Stimulated activated CD8-positive, alpha-beta memory T cell treated with anti-CD3 and anti-CD28 coated beads, Interleukin-12 subunit alpha, Interleukin-12 subunit beta, amount 100 ng/mL, for 24 hours (primary cell): ENCODE results near the gene KCNQ1OT1.

Experiments used
- DNase-seq: peaks from one replicate; pipeline ENCODE4 v3.0.0-alpha.2; 2020; ENCODE audit errors: extremely low read depth

The KCNQ1OT1 gene

DNA sequence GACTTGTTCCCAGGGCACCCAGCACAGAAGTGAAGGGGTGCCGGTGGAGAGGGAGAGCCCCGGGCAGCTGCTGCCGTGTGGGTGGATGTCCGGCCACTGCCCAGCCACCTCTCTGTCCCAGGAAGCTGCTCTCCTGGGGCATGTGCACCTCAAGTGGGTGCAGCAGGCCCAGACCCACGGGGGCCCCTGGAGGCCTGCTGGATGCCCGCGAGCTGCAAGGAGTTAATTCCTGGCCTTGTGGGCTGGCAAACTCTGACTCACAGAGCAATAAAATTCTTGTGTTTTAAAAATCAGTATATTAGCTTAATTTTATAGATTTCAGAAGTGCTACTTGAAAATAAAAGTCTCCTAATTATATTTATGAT lies 37.4 kb upstream of the KCNQ1OT1 start:
- DNase-seq, result no peak

DNA sequence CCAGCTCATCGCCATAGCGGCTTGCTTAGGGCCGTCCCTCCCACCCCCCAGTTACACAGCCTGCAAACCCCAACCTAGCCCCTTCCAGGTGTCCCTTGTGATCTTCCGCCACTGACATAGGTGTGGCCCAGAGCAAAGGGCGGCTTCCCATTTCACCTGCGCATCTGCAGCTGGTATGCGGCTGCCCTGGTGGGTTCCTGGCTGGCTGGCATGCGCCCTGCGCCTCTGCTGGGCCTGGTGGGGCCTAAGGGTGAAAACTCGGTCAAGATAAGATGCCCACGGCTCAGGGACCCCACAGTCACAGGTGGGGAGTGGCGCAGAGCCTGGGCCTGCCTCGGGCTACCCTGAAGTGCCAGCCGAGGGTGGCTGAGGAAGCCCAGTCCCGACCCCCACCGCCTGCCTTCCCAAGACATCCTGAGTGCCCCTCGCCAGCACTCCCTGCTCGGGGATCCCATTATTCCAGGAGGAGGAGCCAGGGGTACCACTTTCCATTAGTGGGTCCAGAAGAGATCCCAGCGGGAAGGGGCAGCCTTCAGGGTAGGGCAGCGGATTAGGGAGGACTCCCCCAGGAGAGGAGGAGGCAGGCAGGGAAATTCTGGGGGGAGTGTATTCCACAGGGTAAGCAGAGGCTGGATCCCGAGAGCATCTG lies 36.9 kb upstream of the KCNQ1OT1 start:
- no peak for DNase-seq

DNA sequence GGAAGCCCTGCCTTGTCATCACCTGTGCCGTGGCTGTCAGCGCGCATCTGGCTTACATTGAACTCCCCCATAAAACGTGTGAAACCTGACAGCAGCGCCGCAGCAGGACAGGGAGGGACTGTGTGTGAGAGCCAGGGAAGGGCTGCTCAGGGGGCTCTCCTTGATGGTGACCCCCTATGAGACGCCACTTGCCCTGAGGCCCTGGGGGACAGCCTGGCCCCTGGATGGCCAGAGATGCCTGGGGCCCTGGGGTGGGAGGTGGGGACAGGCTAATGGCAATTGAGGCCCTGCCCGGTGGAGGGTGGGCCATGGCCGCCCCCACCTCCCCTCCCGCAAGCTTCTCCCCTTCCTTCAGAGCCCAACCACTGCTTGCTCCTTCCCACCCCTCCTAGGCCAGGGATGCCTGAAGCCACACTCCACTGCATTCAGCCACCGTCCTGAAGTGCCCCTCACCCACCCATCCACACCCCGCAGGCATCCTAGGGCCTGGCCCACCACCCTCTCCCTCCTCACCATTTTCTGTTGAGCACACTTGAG lies 35.3 kb upstream of the KCNQ1OT1 start:
- DNase-seq, result no peak

DNA sequence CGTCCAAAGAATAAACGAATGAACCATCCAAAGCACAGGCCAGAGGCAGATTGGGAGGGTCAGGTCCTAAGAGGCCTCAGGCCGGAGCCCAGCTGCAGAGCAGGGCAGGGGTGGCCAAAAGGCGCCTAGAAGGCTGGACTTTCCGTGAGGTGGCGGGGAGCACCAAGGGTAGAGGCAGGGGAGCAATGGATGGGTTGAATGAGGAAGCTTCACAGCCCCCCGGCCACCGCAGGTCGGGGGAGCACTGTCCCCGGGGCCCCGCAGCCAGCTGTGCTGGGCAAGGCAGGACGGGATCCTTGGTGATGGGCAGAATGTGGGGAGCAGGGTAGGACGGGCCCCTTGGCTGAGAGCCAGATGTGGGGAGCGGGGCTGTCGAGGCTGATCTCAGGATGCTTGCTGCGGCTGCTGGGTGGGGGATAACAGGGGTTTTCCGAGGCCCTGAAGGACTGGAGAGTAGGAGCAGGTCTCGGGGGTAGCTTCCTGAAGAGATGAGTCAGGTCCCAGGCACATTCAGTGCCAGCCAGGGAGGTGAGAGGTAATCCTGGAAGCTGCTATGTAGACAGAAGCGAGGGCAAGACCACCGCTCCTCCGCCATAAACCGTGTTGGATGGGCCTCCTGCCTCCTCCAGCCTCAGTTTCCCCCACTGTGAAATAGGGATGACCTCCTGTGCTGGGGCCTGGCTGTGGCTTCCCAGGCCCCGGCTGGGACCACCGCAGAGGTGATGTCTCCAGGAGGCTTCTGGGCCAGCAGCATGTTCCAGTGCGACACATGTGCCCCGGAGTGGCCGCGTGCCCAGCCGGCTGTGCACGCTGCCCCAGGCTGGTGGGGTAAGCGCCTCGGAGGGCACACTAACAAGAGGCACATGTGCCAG lies 34.6 kb upstream of the KCNQ1OT1 start:
- no peak for DNase-seq

DNA sequence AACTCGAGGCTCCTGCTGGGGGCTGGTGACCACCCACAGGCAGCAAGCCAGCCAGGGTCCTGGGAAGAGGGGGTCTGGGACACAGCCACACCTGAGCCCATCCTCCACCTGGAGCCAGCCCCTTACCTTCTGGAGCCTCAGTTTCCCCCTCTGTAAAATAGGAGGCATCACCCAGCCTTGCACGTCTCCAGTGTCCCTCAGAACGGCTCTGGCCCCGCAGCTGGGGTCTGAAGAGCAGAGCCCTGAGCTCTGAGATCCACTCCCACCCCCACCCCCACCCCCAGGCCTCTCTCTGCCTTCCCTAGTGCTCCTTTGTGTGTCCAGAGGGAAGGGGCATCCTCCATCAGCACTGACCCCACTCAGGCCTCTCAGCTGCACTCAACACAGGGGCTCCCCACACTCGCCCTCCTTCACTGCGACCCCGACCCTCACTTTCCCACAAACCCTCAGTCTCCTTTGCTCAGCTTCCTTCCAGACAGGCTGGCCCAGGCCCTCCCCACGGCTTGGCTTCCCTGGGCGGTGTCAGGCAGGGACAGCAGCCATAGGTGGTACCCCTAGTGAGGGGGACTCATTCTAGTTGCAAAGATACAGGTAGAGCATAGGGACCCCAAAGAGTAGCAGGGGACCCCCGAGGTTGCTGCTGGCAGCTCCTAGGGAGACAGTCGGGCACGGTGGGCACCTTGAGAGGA lies 33.3 kb upstream of the KCNQ1OT1 start:
- DNase-seq, result no peak

DNA sequence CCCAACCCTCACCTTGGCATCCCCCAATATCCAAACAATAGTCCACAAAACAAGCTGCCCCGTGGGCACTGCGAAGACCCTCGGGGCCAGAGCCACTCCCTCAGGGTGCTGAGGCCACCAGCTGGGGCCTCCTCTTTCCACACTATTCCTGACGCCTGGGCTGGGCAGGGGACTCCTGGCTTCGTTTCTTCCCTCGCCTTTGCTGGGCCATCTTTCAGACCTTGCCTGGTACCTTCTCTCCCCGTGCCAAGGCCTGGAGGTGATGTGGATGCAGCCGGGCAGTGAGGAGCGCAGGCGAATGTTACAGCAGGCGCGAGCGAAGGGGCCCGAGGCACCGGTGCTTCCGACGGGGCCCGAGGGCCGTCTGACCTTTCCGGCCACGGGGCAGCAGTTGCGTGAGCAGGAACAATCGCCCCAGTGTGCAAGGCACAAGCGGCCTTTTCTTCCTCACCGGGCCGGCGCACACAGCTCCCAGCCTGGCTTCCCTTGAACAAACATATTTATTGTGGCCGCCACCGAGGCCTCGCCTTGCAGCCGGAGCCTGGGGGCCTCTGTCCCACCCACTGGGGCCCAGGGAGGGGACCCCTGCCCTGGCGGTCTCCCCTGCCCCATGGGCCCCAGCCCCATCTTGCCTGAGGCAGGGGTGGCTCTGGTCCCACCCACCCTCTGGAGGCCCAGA lies 32.6 kb upstream of the KCNQ1OT1 start:
- DNase-seq, result no peak

DNA sequence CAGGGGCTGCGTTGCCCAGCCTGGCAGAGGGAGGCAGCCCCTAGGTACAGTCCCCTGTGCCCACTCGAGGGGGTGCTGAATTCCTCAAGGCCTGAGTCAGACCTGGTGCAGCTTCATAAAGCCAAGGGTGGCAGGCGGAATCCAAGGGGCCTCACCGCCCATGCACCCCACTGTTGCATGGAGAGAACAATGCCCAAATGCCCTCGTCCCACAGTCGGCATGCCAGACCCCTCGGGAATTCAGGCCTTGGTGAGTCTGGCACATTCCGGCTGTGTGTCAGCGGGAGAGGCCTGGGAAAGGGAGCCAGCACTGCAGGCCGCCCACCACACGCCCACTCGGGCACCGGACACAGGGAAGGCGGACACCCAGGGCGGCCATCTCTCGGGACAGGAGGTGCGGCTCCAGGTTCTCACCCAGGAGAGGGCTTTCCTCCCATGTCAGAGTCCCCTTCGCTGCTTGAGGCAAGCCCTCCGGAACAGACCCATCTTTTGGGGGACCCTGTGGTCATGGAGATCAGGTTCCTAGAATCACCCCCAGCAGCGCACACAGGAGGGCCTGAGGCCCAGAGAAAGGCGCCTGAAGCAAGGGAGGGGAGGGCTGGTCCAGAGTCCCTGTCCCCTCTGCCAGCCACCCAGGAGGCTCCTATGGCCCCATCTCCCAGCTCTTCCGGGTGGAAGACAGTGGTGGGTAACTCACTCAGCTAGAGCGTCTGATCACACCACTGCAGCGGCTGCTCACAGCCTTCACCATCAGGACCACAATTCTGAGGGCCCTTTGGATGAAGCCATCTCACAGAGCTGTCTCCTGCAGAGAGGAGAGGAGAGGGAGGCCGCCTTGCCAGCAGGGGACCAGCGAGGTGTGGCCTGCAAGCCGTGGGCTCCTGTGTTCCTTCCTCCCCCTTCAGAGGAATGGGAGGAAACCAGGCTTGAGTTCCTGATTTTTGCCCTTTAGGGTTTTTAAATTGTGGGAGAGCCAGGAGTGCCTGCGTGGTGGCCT lies 31.6 kb upstream of the KCNQ1OT1 start:
- no peak for DNase-seq

DNA sequence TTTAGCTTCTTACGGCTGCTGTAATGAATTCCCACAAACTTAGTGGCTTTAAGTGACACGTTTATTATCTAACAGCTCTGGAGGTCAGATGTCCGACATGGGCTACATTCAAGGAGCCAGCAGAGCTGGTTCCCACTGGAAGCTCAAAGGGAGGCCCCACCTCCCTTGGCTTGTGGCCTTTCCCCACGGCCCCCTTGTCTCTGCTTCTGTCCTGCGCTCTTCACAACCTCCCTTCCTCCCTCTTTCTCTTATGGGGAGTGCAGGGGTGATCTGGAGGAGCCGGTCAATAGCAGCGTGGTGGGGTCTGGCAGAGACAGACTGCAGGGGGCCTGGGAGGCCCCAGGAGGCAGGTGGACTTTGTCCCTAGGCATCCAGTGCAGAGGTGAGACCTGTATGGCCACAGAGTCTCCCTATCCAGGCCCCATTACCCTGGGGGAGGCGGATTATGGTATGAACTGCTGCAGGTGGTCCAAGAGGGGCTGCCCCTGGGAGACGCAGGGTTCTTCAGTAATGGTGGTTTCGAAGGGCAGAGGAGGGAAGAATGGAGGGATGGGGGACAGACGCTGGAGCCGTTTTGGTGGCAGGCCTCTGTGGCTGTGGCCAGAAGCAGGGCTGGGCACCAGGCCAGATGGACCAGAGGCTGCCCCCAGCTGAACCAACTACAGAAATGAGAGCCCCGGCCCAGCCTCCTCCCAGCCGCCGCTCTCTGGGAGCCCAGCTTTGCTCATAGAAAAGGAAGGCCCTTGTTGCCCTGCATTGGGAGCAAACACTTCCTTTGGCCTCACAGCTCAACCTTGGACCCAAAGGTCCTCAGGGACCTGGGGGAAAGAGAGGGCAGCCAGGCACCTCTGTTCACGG lies 30.7 kb upstream of the KCNQ1OT1 start:
- no peak for DNase-seq

DNA sequence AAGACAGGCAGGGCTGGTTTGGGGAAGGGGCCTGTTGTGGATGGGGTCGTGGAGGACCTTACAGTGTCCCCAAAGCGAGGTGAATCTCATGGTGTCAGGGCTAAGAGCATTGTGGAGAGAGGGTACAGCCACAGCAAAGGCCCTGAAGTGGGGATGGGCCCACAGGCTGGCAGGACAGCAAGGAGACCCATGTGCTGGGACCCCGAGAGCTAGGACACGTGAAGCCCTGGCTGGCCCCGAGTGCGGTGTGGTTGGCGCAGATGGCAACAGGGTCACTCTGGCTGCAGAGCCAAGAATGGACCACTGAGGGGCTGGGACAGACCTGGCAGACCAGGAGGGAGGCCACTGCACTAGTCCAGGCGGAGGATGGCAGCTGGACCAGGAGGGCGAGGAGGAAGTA lies 30.0 kb upstream of the KCNQ1OT1 start:
- DNase-seq, result no peak

DNA sequence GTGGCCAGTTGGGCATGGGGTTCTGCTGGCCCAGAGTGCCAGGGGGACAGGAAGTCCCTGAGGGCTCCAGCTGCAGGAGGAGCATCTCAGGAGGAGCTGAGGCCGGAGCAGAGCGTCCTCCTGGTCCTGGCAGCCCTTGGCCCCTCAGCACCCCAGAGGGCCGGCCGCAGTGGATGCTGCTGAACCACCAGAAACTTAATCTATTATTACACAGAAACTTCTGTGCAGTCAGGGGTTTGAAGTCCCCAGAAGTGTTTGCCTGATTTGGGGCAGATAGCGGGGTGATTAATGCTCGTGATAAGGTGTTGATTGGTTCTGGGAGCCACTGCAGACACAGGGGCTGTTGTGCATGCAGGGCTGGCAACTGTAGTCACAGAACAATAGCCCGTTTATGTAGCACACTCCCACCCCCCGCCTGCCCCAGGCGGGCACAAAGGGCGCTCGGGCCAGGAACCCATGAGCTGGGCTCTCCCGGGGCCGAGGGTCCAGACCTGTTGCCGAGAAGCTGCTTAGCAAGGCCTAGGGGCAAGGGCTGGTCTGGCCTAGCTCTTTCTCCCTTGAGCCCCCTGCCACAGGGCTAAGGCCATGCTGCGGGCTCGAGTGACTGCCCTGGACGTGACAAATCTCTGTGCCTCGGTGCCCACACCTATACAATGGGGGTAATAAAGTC lies 29.0 kb upstream of the KCNQ1OT1 start:
- no peak for DNase-seq

DNA sequence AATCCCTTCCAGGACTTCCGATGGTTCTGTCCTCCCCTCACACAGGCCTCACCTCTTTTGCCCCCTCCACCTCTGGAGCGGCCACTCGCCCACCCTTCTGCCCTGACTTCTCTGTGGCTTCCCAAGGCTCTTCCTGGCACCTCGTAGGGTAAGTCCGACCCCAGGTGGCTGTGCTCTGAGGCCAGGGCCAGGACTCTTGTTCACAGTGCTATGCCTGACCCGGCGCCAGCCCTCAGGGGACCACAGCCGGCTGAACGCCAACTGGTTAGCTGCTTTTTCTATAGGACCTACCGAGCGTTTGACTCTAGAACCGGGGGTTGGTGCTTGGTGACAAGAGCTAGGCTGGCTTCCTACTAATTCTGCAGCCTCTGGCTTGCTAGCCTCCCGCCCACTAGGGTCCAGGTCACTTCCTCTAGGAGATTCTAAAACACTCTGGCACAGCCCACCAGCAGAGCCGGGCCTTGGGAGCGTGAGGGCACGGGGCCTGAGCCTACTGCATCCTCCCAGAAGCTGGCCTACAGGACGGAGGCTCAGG lies 28.4 kb upstream of the KCNQ1OT1 start:
- no peak for DNase-seq

DNA sequence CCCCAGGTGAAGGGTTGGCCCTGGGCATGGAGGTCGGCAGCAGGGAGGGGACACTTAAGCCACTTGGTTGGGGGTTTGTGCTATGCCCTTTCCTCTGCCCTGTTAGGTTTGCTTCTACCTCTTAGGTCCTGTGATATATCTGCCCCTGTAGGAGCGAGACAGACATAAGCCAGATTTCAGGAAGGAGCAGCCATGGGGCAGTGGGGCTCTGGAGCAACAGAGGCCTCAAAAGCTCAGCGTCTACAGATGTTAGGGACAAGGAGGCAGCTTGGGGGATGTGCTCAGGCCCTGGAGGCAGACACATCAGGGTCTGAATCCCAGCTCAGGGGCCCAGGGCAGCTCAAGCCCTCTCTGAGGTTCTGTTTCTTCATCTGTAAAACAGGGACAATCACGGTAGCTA lies 27.2 kb upstream of the KCNQ1OT1 start:
- DNase-seq, result no peak

DNA sequence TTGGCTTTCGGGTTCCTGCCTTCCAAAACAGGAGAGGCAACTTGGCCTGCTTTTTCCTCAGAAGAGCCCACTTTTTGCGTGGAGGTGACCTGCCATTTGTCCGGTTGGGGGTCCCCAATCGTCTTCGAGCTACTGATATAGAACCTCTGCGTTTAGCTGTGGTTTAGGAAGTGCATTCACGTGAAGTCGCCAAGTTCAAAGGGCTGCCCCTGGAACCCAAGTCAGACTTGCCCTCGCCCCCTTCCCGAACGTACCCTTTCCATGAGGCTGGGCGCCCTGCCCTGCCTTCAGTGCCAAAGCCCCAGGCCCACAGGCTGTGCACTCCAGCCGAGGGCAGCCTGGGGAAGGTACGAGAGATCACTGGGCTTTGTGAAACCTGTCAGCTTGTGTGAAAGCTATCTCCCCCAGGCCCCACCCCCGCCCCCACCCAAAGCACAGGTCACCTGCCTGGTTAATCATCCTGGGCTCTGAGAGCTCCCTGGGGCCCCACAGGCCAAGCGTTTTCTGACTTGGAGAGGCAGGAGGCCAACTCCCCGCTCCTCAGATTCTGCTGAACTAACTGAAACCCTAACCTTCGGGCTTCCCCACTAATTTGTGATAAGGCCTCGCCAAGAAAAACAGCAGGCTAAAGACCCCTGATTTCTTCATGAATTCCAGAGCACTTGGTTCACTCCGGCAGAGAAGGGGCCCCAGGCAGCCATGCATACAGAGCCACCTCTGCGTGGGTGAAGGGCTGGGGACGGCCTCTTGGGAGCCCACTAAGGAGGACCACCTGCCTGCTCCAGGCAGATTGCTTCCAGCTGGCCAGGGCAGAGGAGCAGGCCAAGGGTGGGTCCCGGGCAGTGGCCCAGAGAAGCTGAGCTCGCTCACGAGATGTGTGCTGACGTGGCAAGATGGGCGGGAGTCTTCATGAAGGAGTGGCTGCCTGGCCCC lies 25.8 kb upstream of the KCNQ1OT1 start:
- no peak for DNase-seq

DNA sequence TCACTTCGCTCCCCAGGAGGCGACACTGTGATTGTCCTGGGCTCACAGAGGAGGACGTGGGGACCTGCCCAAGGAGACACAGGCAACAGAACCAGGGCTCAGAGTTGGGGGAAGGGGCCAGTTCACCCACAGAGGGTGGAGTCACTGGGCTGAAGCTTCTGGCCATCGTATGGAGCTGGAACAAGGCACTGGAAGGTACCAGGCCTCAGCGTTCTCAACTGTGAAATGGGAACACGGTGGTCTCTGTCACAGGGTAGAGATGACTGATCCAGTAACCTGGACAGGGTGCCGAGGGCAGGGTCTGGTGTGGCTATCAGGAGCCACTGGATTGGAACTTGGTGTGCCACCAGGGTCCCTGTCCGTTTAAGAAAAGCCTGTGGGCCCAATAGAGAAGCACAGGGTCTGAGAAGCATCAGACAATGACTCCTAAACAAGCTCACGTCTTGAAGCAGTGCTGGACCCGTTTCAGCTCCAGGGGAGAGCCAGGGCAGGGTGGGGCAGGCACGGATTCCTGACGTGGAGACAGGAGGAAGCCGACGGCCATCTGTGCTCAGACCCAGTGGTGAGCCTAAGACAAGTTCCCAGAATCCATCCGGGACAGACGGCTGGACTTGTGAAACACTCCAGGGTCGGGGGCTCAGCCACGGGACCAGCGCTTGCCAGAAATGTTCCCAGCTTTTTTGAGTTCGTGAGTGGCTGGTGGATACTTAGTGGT lies 25.0 kb upstream of the KCNQ1OT1 start:
- DNase-seq, result no peak

DNA sequence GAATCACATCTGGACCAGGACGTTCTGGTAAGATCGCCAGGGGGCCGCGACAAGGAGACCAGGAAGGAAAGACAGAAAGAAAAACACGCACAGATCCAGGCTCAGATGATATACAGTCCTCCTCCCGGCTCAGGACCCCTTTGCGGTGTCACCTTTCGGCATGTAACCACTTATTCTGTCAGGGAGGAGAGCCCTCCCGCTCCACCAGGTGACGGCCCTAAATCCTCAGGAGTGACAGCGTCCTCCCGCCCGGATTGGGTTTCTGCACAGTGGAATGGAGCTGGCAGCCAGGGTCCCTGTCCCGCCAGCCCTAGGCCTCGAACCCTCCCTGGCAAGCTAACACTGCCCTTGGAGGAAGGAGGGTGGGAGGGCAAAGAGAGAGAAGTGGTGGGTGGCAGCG lies 24.3 kb upstream of the KCNQ1OT1 start:
- no peak for DNase-seq

DNA sequence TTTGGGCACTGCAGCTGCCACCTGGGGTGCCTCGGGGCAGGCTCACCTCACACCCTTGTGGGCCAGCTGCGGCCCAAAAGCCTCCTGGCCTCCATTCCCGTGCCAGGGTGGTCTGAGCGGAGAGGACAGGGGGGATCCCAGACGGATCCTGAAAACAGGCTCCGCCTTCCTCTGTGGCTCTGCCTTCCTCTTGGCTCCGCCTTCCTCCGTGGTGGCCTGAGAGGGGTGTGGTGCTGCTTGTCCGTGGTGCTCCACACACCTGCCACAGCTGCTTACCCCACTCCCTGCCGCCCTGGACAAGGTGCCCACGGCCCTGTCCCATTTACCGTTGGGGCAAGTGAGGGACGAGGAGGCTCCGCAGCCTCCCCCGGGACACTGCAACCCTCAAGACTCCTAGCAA lies 23.2 kb upstream of the KCNQ1OT1 start:
- DNase-seq, result no peak

DNA sequence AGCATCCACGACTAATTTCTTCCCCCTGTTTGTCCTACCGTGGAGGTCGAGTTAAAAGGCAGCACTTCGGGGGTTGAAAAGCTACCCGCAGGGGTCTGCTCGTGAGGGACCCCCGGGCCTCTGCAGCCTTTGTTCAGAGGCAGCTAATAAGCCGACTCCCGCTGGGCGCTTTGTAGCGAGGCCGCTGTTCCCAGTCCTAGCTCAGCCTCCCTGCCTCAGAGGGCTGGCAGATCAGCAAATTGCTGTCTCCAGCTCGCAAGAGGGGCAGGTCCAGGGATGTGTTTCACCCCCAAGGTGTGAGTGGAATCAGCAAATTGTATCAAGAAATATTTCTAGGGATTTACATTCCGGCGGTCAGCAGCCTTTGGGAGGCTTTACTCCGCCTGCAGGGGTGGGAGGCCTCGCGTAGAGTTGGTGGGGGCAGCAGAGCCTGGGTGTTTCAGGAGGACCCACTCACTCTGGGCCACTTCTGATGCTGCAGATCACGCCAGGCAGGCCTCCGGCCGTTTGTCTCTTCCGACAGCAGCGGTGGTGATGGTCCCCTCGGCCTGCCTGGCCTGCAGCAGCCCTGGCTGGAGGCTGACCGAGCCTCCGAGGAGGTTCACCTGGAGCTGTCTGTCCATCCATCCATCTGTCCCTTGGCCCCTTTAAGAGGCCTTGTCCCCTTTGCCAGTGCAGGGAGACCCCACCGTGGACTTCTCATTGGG lies 21.6 kb upstream of the KCNQ1OT1 start:
- DNase-seq, result no peak
